PC-9 (cell line): ENCODE results near the gene GPR151. TPM values are rescaled to one million over a fixed set of nuclear protein-coding genes. Genes with fewer than 3 reads are reported as not detected.

Source experiments
- BruUV-seq: library from RNA; stranded (reverse); fragments of 400-500 nt; replicated peaks from 2 replicates; lab custom pipeline; 2021; lab: Mats Ljungman, UMichigan
- CTCF ChIA-PET: fragments of 300-600 bp; sonication (Branson Sonifier 250); formaldehyde crosslinking; loops from one replicate; lab custom pipeline; 2022; ENCODE audit warnings: antibody characterized with exemption; lab: Charles Lee
- POLR2A ChIA-PET: fragments of 300-600 bp; sonication (Branson Sonifier 250); formaldehyde crosslinking; loops from one replicate; lab custom pipeline; 2022; ENCODE audit warnings: antibody characterized with exemption; ENCODE audit not compliant: unreplicated experiment; lab: Charles Lee
- DNase-seq, 2 experiments: peaks; one replicate each; pipeline versions ENCODE4 v3.0.0 to v3.0.0-alpha.2; 2015 to 2022; ENCODE audit warnings: mixed read lengths in 1 of 2
- H2AFZ ChIP-seq: fragments of 200-600 bp; sonication (generic); 2 replicates; pipeline ENCODE4 v1.8.1; 2017; ENCODE audit warnings: antibody characterized with exemption
- H3F3A ChIP-seq: fragments of 200-600 bp; sonication (generic); 2 replicates; pipeline ENCODE4 v1.8.1; 2017; ENCODE audit warnings: antibody characterized with exemption, mild to moderate bottlenecking, low read depth; ENCODE audit not compliant: insufficient read depth
- H3K27ac ChIP-seq: fragments of 200-600 bp; sonication (generic); 2 replicates; pipeline ENCODE4 v1.6.1; 2016; ENCODE audit warnings: mixed run types
- H3K27me3 ChIP-seq: fragments of 200-600 bp; sonication (generic); 2 replicates; pipeline ENCODE4 v1.6.1; 2016; ENCODE audit warnings: low read depth, mixed run types; ENCODE audit not compliant: insufficient read depth
- H3K36me3 ChIP-seq: fragments of 200-600 bp; sonication (generic); 2 replicates; pipeline ENCODE4 v1.6.1; 2016; ENCODE audit warnings: low read depth, mixed run types
- H3K4me1 ChIP-seq: fragments of 200-600 bp; sonication (generic); replicated peaks from 2 replicates; pipeline ENCODE4 v1.6.1; 2016; ENCODE audit warnings: mixed run types; ENCODE audit not compliant: insufficient read depth
- H3K4me2 ChIP-seq: fragments of 200-600 bp; sonication (generic); 2 replicates; pipeline ENCODE4 v1.6.1; 2017; ENCODE audit warnings: mixed run types
- H3K4me3 ChIP-seq: fragments of 200-600 bp; sonication (generic); 2 replicates; pipeline ENCODE4 v1.6.1; 2016; ENCODE audit warnings: mixed run types
- H3K79me2 ChIP-seq: fragments of 200-600 bp; sonication (generic); 2 replicates; pipeline ENCODE4 v1.6.1; 2017; ENCODE audit warnings: low read depth, mixed run types
- H3K9me2 ChIP-seq: fragments of 200-600 bp; sonication (generic); 2 replicates; pipeline ENCODE4 v1.8.1; 2017; ENCODE audit warnings: mild to moderate bottlenecking; ENCODE audit not compliant: insufficient read depth
- H3K9me3 ChIP-seq: fragments of 200-600 bp; sonication (generic); 2 replicates; pipeline ENCODE4 v1.8.1; 2016; ENCODE audit warnings: low read depth; ENCODE audit not compliant: insufficient read depth
- H4K20me1 ChIP-seq: fragments of 200-600 bp; sonication (generic); 2 replicates; pipeline ENCODE4 v1.8.1; 2017; ENCODE audit not compliant: insufficient read depth
- EZH2 ChIP-seq: fragments of 200-600 bp; sonication (generic); IDR thresholded peaks from 2 replicates; pipeline ENCODE4 v1.8.0; 2017; ENCODE audit warnings: antibody characterized with exemption, low read depth
- intact Hi-C: fragments of 100-400 bp; cut with micrococcal nuclease; formaldehyde crosslinking; loops from one replicate; pipeline ENCODE4 v1.10.0; 2022; ENCODE audit not compliant: unreplicated experiment
- total RNA-seq: library from RNA; stranded (reverse); gene quantifications from 2 replicates; pipeline ENCODE4 v1.2.3, GENCODE V29; 2021
- TF ChIP-seq, protein P1 (sequence below): fragments of 200-600 bp; sonication (generic); conservative IDR thresholded peaks from 2 replicates; pipeline ENCODE4 v1.6.1; 2017; ENCODE audit warnings: mixed run types, antibody characterized with exemption, mild to moderate bottlenecking, moderate library complexity

The GPR151 gene
- total RNA-seq, 1 experiment from 2014 or later, result not detected

DNA sequence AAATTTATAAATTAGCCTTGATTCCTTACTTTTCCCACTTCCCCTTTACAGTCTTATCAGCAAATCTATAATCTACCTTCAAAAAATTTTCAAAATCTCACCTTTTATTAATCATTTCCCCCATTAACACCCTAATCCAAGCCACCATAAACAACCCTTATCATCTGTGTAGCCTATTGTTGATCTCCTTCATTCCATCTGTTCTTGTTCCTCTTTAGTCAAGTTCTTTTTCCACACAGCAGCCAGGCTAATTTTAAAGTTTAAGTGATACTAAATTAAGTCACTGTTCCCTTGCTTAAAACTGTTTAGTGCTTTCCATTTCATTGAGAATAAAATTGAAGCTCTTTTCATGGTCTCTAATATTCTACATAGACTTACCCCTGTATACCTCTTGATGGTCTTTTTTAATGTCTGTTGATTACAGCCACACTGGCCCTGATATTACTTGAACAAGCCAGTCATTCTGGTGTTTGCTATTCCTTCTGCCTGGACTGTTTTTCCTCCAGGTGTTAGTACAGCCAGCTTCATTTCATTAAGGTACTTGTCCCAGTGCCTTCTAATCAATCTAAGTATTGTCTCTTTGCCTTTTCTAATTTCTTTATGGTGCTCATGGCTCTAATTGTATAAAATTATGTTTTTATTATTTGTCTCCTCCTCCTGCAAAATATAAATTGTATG, 31.1 kb downstream of the GPR151 start:
- peaks cover 43% of the 10 kb centered on the region for H3K36me3 ChIP-seq
- POLR2A ChIA-PET, result no interaction called here
- TF ChIP-seq, protein P1, sequence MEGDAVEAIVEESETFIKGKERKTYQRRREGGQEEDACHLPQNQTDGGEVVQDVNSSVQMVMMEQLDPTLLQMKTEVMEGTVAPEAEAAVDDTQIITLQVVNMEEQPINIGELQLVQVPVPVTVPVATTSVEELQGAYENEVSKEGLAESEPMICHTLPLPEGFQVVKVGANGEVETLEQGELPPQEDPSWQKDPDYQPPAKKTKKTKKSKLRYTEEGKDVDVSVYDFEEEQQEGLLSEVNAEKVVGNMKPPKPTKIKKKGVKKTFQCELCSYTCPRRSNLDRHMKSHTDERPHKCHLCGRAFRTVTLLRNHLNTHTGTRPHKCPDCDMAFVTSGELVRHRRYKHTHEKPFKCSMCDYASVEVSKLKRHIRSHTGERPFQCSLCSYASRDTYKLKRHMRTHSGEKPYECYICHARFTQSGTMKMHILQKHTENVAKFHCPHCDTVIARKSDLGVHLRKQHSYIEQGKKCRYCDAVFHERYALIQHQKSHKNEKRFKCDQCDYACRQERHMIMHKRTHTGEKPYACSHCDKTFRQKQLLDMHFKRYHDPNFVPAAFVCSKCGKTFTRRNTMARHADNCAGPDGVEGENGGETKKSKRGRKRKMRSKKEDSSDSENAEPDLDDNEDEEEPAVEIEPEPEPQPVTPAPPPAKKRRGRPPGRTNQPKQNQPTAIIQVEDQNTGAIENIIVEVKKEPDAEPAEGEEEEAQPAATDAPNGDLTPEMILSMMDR, result no peak
- TF ChIP-seq EZH2, result no peak

DNA sequence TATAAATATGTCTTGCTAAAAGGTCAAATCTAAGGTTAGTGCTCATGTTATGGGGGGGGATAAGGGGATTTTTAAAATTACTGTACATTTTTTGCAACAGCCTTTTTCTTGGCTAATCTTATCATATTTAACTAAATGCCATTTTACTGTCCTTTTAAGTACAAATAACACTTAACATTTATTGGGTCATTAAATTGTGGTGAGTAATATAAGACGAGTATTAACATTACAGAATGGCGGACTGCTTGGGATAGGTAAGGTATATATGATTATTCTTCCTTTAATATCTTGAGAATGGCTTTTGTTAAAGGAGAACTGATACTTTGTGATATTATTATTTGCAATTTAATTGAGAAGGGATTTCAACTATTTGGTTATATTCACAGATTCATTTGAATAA, 33.2 kb downstream of the GPR151 start:
- no peaks in the 10 kb centered on the region for H3K79me2 ChIP-seq
- H3K4me2 ChIP-seq, result no peak overlapping the region
- no TSS peak for BruUV-seq
- H3K9me2 ChIP-seq, result no peaks in the 10 kb centered on the region
- CTCF ChIA-PET, result no interaction called here
- H3K4me1 ChIP-seq, result no peaks in the 10 kb centered on the region
- peaks cover 50% of the 10 kb centered on the region for H3K36me3 ChIP-seq
- POLR2A ChIA-PET, result no interaction called here
- peaks cover 3% of the 10 kb centered on the region; the same call in 1 of the 2 replicates for H3F3A ChIP-seq
- DNase-seq, result no peak
- H2AFZ ChIP-seq, result no peak overlapping the region
- intact Hi-C loops, result loop anchor here (10.0 kb wide), 2 partner anchors 328 to 1912 kb away; no protein-coding TSS in a partner anchor
- peaks cover 9% of the 10 kb centered on the region; the same call in 1 of the 2 replicates for H4K20me1 ChIP-seq
- no peaks in the 10 kb centered on the region for H3K27me3 ChIP-seq
- TF ChIP-seq EZH2, result no peak
- TF ChIP-seq, protein P1, result no peak
- H3K27ac ChIP-seq, result no peak overlapping the region
- H3K4me3 ChIP-seq, result no peak overlapping the region
- no peaks in the 10 kb centered on the region for H3K9me3 ChIP-seq

More for the DNA sequence above, 31.1 kb downstream of the GPR151 start:
- Histone ChIP-seq H3K27ac (no peak overlapping the region), H3K4me2 (no peak overlapping the region), H3K9me3 (no peaks in the 10 kb centered on the region), H4K20me1 (peaks cover 9% of the 10 kb centered on the region; the same call in 1 of the 2 replicates), H2AFZ (no peak overlapping the region), H3K4me3 (no peak overlapping the region), H3K79me2 (no peaks in the 10 kb centered on the region), H3K9me2 (no peaks in the 10 kb centered on the region), H3K4me1 (no peaks in the 10 kb centered on the region), H3K27me3 (no peaks in the 10 kb centered on the region), H3F3A (0 out of 2 replicates have a peak, but pooled peaks cover 3% of the 10 kb centered on the region)
- CTCF ChIA-PET, result no interaction called here
- BruUV-seq, result no TSS peak
- no peak for DNase-seq
- intact Hi-C loops, result loop anchor here (10.0 kb wide), 2 partner anchors 330 to 1910 kb away; no protein-coding TSS in a partner anchor

DNA sequence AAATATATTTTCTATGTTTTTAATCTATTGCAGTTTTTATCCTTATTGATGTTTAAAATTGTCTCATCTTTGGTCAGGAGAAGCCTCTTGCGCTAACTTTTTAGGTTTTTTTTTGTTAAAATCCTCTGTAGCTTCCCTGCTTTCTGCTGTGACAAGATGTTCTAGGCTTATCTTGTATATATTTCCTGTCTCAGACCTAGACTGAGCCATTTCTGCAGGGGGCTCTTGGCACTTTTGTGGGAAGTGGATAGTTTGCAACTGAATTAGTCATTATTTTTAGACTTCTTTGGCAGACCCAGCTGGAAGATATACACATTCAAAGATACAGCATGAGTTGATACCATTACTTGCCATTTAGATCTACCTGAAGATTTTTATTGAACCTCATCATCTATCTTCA, 40.1 kb downstream of the GPR151 start:
- Histone ChIP-seq H3K9me3 (no peaks in the 10 kb centered on the region), H3K4me1 (no peaks in the 10 kb centered on the region), H3F3A (peaks cover 3% of the 10 kb centered on the region; the same call in 1 of the 2 replicates), H3K4me3 (no peak overlapping the region), H4K20me1 (peaks cover 16% of the 10 kb centered on the region), H3K27ac (no peak overlapping the region), H3K27me3 (no peaks in the 10 kb centered on the region), H3K79me2 (no peaks in the 10 kb centered on the region), H3K4me2 (no peak overlapping the region), H3K9me2 (no peaks in the 10 kb centered on the region), H2AFZ (no peak overlapping the region), H3K36me3 (peaks cover 58% of the 10 kb centered on the region)
- POLR2A ChIA-PET, result no interaction called here
- DNase-seq, result no peak
- intact Hi-C loops, result loop anchor here (5.0 kb wide), 1 partner anchor 36 kb away; no protein-coding TSS in a partner anchor
- BruUV-seq, result no TSS peak
- CTCF ChIA-PET, result no interaction called here
- no peak for TF ChIP-seq EZH2
- TF ChIP-seq, protein P1, result no peak
